Measurements from ENCODE around the gene CTSZ. TPM values are rescaled to one million over a fixed set of nuclear protein-coding genes. Genes with fewer than 3 reads are reported as not detected.
A peak's percentile ranks its signal among the peaks of the same experiment; 100 is the strongest.
"Not testable (repeated sequence)": the region's sequence is repeated elsewhere in the genome, so short reads cannot be mapped to it uniquely, and the experiment has no call there.

The CTSZ gene
- total RNA-seq, 1 experiment from 2014 or later = 194 TPM

DNA sequence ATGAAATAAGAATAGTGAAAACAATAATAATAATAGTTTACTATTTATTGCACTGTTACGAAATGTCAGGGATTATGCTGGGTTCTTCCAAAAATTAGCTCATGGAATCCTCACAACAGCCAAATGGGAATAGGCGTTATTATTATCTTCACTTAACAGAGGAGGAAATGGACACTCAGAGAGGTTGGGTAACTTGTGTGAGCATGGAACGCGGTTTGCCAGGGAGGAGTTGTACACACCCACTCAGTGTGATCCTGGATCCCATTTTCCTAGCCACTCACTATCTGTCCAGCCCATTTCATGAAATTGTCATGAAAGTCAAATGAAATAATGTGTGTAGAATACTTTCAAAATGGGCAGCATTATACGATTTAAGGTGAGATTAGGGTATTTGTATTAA is 21.4 kb downstream of the CTSZ start:
- no peak for DNase-seq
- H3K4me3 ChIP-seq = no peak overlapping the region

DNA sequence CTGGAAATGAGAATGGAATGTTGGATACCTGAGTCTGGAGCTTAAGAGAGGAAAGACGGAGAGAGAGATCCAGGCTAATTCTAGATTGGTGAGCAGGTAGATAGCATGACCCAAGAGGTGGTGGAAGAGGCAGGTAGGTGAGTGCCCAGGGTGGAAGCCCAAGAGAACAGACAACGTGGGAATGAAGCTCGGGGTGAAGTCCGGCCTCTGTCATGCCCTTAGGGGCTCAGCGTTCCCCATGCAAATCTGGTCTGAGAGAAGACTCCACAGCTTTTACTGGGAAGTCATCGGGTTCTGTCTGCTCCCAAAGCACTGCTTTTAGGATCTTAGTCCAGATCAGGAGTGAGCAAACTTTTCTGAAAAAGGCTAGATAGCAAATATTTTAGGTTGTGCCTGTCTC is 22.4 kb downstream of the CTSZ start:
- BruUV-seq (replicated peaks) = no TSS peak
- H3K36me3 ChIP-seq (ENCODE audit: low read depth) = peaks cover 29% of the 10 kb centered on the region
- intact Hi-C loops (cut with micrococcal nuclease; ENCODE audit: unreplicated experiment) = loop anchor here (5.0 kb wide), 1 partner anchor 48 kb away; the partner anchor contains the start of gene ATP5F1E
- no peak overlapping the region for H3K4me3 ChIP-seq
- no peak overlapping the region for H3K4me2 ChIP-seq
- H3K9me2 ChIP-seq (ENCODE audit: insufficient read depth) = no peaks in the 10 kb centered on the region
- POLR2A ChIA-PET (ENCODE audit: unreplicated experiment) = interaction anchor here (0.6 kb wide), 1 partner anchor 454 kb away, joined by 3 read pairs; no protein-coding TSS in a partner anchor
- no peaks in the 10 kb centered on the region for H3K27me3 ChIP-seq (ENCODE audit: insufficient read depth, low read depth)
- CTCF ChIA-PET = no interaction called here
- TF ChIP-seq, protein P1, sequence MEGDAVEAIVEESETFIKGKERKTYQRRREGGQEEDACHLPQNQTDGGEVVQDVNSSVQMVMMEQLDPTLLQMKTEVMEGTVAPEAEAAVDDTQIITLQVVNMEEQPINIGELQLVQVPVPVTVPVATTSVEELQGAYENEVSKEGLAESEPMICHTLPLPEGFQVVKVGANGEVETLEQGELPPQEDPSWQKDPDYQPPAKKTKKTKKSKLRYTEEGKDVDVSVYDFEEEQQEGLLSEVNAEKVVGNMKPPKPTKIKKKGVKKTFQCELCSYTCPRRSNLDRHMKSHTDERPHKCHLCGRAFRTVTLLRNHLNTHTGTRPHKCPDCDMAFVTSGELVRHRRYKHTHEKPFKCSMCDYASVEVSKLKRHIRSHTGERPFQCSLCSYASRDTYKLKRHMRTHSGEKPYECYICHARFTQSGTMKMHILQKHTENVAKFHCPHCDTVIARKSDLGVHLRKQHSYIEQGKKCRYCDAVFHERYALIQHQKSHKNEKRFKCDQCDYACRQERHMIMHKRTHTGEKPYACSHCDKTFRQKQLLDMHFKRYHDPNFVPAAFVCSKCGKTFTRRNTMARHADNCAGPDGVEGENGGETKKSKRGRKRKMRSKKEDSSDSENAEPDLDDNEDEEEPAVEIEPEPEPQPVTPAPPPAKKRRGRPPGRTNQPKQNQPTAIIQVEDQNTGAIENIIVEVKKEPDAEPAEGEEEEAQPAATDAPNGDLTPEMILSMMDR (conservative IDR thresholded peaks at IDR 0.05) = no peak
- TF ChIP-seq EZH2 (IDR thresholded peaks at IDR 0.05; ENCODE audit: low read depth) = no peak
- no peak for DNase-seq
- peaks cover 52% of the 10 kb centered on the region for H3K79me2 ChIP-seq (ENCODE audit: low read depth)
- H3K9me3 ChIP-seq (ENCODE audit: insufficient read depth, low read depth) = no peaks in the 10 kb centered on the region
- peaks cover 13% of the 10 kb centered on the region for H3K4me1 ChIP-seq (replicated peaks; ENCODE audit: insufficient read depth)
- no peaks in the 10 kb centered on the region for H3F3A ChIP-seq (ENCODE audit: insufficient read depth, low read depth)
- no peak overlapping the region for H2AFZ ChIP-seq
- H3K27ac ChIP-seq = no peak overlapping the region
- peaks cover 22% of the 10 kb centered on the region for H4K20me1 ChIP-seq (ENCODE audit: insufficient read depth)

More for the DNA sequence above, 21.4 kb downstream of the CTSZ start:
- Histone ChIP-seq H3K9me3 (ENCODE audit: insufficient read depth, low read depth) (no peaks in the 10 kb centered on the region), H3F3A (ENCODE audit: insufficient read depth, low read depth) (peaks cover 3% of the 10 kb centered on the region; the same call in 1 of the 2 replicates), H3K36me3 (ENCODE audit: low read depth) (peaks cover 36% of the 10 kb centered on the region), H3K27ac (no peak overlapping the region), H3K4me2 (no peak overlapping the region), H2AFZ (no peak overlapping the region), H3K9me2 (ENCODE audit: insufficient read depth) (no peaks in the 10 kb centered on the region), H3K79me2 (ENCODE audit: low read depth) (peaks cover 52% of the 10 kb centered on the region), H3K27me3 (ENCODE audit: insufficient read depth, low read depth) (no peaks in the 10 kb centered on the region), H3K4me1 (replicated peaks; ENCODE audit: insufficient read depth) (peaks cover 10% of the 10 kb centered on the region), H4K20me1 (ENCODE audit: insufficient read depth) (peaks cover 24% of the 10 kb centered on the region)
- no peak for TF ChIP-seq EZH2 (IDR thresholded peaks at IDR 0.05; ENCODE audit: low read depth)
- TF ChIP-seq, protein P1 (conservative IDR thresholded peaks at IDR 0.05) = no peak
- intact Hi-C loops (cut with micrococcal nuclease; ENCODE audit: unreplicated experiment) = no loop called here
- CTCF ChIA-PET = no interaction called here
- POLR2A ChIA-PET (ENCODE audit: unreplicated experiment) = interaction anchor here (0.6 kb wide), 1 partner anchor 13 kb away, joined by 3 read pairs; no protein-coding TSS in a partner anchor
- no TSS peak for BruUV-seq (replicated peaks)

DNA sequence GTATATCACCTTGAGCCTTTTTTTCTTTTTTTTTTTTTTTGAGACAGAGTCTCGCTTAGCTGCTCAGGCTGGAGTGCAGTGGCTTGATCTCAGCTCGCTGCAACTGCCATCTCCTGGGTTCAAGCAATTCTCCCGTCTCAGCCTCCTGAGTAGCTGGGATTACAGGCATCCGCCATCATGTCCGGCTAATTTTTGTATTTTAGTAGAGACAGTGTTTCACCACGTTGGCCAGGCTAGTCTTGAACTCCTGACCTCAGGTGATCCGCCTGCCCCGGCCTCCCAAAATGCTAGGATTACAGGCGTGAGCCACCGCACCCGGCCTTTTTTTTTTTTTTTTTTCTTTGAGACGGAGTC is 24.0 kb downstream of the CTSZ start:
- not testable (repeated sequence) for BruUV-seq (replicated peaks); H3K27me3 ChIP-seq (ENCODE audit: insufficient read depth, low read depth); H3K27ac ChIP-seq; H3F3A ChIP-seq (ENCODE audit: insufficient read depth, low read depth); H3K9me2 ChIP-seq (ENCODE audit: insufficient read depth); H2AFZ ChIP-seq; H3K4me3 ChIP-seq; H3K9me3 ChIP-seq (ENCODE audit: insufficient read depth, low read depth); DNase-seq
- peaks cover 13% of the 10 kb centered on the region for H3K36me3 ChIP-seq (ENCODE audit: low read depth)
- H4K20me1 ChIP-seq (ENCODE audit: insufficient read depth) = peaks cover 22% of the 10 kb centered on the region
- H3K79me2 ChIP-seq (ENCODE audit: low read depth) = peaks cover 52% of the 10 kb centered on the region
- ChIA-PET POLR2A (ENCODE audit: unreplicated experiment) (interaction anchor here (0.7 kb wide), 1 partner anchor 23 kb away, joined by 27 read pairs; no protein-coding TSS in a partner anchor), CTCF (interaction anchor here (0.8 kb wide), 1 partner anchor 11 kb away, joined by 7 read pairs; no protein-coding TSS in a partner anchor)
- H3K4me2 ChIP-seq = peak overlapping the region; percentile 82; the same call in 1 of the 2 replicates
- intact Hi-C loops (cut with micrococcal nuclease; ENCODE audit: unreplicated experiment) = loop anchor here (5.0 kb wide), 1 partner anchor 49 kb away; the partner anchor contains the start of gene ATP5F1E
- H3K4me1 ChIP-seq (replicated peaks; ENCODE audit: insufficient read depth) = peaks cover 13% of the 10 kb centered on the region

All from PC-9 (cell line).